Bronchus fibroblast of lung (primary cell): ENCODE results near the gene PCDHGB1. TPM values are rescaled to one million over a fixed set of nuclear protein-coding genes. Genes with fewer than 3 reads are reported as not detected.

Experiments used
- total RNA-seq: library from RNA; depleted of rRNA; stranded (reverse); fragments of >200 nt; gene quantifications from 2 replicates; pipeline ENCODE4 v1.2.3, GENCODE V29; 2015

Gene PCDHGB1
- total RNA-seq: 0.30 and 0.34 TPM in 2 replicates

DNA sequence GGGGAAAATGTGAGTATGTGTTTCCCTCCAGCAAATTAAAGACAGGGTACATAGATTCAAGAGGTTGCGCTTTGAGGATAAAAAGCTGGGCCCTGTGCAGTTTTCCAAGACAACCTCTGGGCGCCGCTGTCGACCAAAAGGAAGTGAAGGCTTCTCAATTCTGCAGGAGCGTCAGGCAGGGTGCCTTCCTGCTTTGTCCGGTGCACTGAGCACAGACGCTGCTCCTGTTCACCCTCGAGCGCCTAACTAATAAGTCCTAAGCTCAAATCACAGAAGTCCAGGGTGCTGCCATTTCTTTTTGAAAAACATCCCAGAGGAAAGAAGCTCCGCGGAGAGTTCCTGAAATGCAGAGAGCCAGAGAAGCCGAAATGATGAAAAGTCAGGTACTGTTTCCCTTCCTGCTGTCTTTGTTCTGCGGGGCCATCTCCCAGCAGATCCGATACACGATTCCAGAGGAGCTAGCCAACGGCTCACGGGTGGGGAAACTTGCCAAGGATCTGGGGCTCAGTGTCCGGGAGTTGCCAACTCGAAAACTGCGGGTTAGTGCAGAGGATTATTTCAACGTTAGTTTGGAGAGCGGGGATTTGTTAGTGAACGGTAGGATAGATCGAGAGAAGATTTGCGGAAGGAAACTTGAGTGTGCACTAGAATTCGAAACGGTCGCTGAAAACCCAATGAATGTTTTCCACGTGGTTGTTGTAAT is at the start of gene PCDHGB1:
TSS of gene PCDHGB1 (plus strand) at position 183 of the 703 bp plus-strand sequence. CDS start at position 345, 162 bp downstream.

DNA sequence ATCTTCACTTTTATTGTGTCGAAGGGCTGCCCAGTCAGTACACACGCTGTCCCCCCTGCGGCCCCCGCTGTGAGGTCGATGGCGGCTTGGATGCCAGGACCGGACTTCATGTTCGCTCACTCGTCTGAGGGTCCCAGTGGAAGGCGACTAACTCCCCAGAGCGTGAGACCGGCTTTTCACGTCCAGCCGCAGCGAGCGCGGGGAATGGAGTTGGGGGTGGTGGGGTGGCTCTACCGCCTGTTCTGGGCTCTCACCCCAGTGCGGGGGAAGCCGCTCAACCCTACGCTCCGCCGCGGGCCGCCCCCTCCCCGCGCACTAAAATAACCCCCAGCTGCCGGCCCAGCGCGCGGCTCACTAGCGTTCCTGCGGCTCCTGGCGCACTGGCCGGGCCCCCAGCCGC is 46.1 kb upstream of the PCDHGB1 start, which contains the start of gene SLC25A2:
TSS of gene SLC25A2 (minus strand) at position 294 of the 400 bp plus-strand sequence. CDS start at position 110, 184 bp downstream.

DNA sequence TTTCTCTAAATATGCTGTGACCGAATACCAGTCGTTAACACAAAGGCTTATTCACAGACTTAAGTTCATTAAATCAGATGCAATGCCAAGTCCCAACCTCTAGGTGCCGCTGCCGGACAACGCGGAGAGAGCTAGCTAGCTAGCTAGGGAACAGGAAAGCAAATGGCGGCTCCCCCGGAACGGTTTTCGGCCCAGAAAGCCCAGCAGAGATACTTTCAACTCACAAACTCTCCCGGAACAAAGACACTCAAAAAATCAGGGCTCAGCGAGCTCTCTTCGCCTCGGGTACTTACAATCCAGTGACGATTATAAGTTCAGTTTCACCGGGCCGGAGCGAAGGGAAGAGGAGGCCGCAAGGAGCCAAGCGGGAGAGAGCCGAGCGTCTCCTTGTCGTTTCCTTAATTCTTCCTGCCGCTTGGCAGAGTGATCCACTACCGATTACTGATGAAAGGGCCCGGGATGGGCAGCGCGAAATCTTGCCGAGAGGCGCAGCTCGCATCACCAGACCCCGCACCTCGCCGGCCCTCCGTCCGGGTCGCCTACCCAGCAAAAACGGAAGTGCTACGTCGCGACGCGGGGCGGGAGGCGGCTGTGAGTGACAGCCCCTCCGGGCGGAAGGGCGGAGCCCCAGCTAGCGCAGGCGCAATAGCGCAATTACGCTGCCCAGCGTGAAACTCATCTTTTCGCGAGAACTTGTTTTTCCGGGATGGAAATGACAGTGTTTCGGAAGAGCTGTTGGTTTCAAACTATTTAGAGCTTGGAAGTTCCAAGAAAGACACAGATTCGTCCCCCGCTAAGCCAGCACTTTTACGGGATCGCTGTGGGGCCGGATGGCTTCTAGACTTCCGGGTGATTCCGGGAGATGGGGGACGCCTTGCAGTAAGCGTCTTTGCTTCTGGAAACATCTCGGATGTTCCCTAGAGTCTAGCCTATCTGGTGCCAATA is 29.4 kb upstream of the PCDHGB1 start, which contains the start of gene TAF7:
TSS of gene TAF7 (minus strand) at position 560 of the 945 bp plus-strand sequence. CDS start 740 bp downstream, outside the sequence.

DNA sequence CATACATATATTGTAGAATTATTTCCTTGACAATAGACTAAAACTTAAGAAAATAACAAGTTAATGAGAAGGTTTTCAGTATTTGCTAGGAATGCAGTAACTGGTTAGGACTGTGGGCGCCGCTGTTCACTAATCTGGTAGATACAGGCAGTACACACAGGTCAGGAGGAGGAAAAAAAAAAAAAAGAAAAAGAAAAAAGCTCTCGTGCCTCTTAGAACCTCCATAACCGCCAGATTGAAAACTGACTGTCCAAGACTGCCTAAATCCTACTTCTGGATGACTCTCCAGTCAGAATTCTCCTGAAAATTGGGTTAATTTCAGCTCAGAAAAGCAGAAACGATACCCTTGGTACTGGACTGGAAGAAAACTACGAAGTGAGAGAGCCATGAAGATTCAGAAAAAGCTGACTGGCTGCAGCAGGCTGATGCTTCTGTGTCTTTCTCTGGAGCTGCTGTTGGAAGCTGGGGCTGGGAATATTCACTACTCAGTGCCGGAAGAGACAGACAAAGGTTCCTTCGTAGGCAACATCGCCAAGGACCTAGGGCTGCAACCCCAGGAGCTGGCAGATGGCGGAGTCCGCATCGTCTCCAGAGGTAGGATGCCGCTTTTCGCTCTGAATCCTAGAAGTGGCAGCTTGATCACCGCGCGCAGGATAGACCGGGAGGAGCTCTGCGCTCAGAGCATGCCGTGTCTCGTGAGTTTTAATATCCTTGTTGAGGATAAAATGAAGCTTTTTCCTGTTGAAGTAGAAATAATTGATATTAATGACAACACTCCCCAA is 19.4 kb upstream of the PCDHGB1 start, which contains the start of gene PCDHGA1:
TSS of gene PCDHGA1 (plus strand) at position 216 of the 782 bp plus-strand sequence.

DNA sequence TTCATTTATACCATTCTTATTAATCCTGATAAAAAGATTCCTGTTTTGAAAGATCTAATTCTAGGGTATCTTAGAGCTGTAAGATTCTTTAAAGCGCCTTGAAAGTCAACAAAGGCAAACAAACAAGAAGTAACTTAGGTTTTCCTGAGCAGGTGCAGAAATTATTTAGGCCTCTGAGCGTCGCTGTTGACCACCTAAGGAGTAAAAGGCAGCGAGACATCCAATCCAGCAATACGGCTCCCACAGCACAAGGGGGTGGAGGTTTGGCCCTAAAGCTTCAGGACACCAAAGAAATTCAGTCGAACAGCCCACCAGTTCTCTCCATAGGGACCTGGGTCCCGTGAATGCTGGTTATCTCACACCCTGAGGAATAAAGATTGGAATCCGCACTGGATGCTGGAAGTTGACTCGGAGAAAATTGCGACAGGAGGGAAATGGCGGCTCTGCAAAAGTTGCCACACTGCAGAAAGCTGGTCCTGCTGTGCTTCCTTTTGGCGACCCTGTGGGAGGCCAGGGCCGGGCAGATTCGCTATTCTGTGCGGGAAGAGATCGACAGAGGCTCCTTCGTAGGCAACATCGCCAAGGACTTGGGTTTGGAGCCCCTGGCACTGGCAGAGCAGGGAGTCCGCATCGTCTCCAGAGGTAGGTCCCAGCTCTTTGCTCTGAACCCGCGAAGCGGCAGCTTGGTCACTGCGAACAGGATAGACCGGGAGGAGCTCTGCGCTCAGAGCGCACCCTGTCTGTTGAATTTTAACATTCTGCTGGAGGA is 11.2 kb upstream of the PCDHGB1 start, which contains the start of gene PCDHGA2:
TSS of gene PCDHGA2 (plus strand) at position 223 of the 769 bp plus-strand sequence.

DNA sequence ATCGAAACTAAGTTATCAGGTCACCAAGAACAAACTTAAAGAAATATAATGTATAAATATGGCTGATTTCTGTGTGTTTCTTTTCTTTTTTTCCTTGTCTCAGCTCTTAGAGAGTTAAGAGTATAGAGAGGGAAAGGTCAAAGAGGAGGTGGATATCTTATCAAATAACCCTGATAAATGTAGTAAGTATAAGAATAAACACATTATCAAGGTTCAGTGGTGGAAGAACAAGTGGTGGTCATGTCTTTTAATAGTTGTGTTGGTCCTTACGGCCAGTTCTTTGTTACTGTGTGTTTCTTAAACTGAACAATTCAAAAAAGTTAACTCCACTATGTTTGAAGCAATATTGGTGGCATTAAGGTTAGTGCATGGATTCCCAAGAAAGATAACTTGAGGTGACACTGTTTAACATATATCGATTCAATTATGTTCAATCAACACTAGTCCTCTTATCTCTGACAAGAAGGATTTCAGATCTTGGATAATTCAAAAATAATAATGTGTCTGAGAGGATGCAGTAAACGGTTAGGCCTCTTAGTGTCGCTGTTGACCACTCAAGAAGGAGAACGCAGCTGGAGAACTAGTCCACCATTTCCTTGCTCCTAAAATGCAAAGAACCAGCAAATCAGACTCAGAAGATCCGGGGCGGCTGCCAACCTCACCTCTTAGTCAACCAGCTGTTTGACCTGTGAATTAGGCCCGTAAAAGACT is 6.5 kb upstream of the PCDHGB1 start, which contains the start of gene PCDHGA3:
TSS of gene PCDHGA3 (plus strand) at position 588 of the 711 bp plus-strand sequence. CDS start 205 bp downstream, outside the sequence.

DNA sequence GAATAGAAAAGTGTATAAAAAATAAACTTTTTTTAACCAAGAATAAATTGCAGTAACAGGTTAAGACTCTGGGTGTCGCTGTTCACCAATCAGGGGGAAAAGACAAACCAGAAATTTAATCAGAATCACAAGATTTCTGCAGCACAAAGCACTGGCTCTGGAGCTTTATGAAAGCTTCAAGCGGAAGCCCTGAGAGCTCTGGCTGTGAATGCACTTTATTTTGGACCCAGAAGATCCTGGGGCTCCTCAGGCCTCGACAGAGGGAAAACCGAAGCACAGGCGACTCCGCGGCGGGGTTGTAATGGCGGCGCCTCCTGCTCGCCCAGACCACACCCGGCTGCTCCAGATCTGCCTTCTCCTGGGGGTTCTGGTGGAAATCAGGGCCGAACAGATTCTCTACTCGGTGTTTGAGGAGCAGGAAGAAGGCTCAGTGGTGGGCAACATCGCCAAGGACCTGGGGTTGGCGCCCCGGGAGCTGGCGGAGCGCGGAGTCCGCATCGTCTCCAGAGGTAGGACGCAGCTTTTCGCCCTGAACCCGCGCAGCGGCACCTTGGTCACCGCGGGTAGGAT is 5.1 kb downstream of the PCDHGB1 start, which contains the start of gene PCDHGA4:
TSS of gene PCDHGA4 (plus strand) at position 122 of the 570 bp plus-strand sequence. CDS start at position 209, 87 bp downstream.

DNA sequence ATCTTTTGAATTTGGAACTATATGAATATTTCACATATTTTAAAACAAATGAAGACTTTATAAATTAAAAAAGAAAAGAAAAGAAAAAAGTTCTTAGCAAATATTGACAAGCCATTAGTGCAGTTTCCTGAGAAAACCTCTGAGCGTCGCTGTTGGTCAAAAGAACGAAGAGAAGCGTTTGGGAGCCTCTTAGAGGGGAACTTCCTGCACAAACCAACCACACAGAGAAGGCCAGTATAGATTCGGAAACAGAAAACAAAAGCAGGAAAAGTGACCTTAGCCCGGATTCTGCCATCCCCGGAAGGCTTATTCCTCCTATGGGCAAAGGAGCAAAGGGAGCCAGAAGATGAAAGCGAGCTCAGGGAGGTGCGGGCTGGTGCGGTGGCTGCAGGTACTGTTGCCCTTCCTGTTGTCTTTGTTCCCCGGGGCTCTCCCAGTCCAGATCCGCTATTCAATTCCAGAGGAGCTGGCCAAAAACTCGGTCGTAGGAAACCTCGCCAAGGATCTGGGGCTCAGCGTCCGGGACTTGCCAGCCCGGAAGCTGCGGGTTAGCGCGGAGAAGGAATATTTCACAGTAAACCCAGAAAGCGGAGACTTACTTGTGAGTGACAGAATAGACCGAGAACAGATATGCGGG is 10.0 kb downstream of the PCDHGB1 start, which contains the start of gene PCDHGB2:
TSS of gene PCDHGB2 (plus strand) at position 205 of the 637 bp plus-strand sequence. CDS start at position 347, 142 bp downstream.

DNA sequence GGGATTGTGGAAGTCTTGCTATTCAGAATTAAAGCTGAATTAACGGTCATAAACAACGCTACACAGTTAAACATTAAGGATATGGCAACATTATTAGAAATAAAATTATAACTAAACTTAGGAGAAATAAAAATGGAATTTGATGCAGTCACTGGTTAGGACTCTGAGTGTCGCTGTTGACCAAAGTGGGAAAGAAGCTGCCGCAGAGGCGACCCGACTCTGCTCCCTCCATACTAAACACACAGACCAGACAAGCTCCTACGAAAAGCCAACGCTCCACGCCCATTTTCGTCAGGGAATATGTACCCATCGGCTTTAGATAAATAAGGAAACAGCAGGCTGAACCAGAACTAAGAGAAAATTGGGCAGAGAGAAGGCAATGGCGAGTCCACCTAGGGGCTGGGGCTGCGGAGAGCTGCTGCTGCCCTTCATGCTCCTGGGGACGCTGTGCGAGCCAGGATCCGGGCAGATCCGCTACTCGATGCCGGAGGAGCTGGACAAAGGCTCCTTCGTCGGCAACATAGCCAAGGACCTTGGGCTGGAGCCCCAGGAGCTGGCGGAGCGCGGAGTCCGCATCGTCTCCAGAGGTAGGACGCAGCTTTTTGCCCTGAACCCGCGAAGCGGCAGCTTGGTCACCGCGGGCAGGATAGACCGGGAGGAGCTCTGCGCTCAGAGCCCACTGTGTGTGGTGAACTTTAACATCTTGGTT is 14.2 kb downstream of the PCDHGB1 start, which contains the start of gene PCDHGA5:
TSS of gene PCDHGA5 (plus strand) at position 211 of the 709 bp plus-strand sequence. CDS start at position 380, 169 bp downstream.

DNA sequence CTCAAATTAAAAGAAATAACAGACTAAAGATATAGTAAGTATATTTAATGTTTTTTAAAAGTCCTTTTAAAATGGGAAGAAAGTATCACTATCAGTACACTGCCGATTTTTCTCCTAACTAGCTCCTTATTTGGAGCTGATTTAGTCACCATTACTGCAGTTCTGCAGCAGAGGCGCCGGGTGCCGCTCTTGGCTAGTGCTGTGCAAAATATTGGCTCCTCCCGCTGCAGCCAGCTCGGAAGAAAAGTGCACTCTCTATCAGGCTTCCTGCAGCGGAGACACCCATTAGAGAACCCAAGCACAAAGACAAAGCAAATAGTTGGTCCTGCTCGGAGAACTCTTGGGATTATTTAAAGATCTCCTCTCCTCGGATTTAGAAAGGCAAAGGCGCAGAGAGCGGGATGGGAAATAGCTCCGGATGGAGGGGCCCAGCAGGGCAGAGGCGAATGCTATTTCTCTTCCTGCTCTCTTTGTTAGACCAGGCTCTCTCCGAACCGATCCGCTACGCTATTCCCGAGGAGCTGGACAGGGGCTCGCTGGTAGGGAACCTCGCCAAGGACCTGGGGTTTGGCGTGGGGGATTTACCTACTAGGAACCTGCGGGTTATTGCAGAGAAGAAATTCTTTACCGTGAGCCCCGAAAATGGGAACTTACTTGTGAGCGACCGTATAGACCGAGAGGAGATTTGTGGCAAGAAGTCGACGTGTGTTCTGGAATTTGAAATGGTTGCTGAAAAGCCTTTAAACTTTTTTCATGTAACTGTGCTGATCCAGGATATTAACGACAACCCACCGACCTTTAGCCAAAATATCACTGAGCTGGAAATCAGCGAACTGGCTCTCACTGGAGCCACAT is 20.3 kb downstream of the PCDHGB1 start, which contains the start of gene PCDHGB3:
TSS of gene PCDHGB3 (plus strand) at position 249 of the 855 bp plus-strand sequence. CDS start at position 402, 153 bp downstream.

DNA sequence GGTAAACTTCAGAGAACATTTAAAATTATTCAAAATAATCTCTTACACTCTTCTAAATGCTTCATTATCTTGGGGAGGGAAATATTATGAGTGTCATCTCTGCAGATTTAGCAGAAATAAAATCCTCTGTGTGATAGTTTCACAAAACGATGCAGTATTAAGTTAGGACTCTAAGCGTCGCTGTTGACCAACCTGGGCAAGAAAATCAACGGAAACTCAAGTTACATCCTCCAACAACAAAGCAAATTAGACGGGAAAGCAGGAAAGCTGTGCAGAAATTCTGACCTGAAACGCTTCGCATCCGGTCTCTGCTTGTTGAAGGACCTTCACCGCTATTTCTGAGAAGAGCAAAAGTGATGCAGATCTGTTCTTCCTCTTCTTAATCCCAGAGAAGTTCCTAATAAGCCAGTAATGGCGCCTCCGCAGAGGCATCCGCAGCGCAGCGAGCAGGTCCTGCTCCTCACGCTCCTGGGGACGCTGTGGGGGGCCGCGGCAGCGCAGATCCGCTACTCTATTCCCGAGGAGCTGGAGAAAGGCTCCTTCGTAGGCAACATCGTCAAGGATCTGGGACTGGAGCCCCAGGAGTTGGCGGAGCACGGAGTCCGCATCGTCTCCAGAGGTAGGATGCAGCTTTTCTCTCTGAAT is 23.9 kb downstream of the PCDHGB1 start, which contains the start of gene PCDHGA6:
TSS of gene PCDHGA6 (plus strand) at position 219 of the 645 bp plus-strand sequence. CDS start at position 412, 193 bp downstream.

DNA sequence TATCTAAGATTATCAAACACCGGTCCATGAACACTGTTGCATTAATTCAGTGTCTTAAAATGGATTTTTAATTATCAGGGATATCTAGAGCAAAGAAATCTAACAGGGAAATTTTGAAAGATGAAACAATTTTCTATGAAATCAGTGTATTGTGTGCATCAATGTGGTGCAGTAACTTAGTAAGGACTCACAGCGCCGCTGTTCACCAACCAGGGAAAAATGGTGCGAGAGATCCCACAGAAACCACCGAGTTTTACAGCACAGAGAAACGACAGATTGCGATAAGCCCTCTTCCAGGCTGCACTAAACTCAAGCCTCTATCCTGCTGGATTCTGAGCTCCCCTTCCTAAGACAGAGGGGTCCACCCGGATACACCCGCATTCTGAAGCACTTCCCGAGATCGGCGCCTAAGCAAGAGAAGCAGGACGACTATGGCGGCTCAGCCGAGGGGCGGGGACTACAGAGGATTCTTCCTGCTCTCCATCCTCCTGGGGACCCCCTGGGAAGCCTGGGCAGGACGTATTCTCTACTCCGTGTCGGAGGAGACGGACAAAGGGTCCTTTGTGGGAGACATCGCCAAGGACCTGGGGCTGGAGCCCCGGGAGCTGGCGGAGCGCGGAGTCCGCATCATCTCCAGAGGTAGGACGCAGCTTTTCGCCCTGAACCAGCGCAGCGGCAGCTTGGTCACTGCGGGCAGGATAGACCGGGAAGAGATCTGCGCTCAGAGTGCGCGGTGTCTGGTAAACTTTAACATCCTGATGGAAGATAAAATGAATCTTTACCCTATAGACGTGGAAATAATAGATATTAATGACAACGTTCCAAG is 32.8 kb downstream of the PCDHGB1 start, which contains the start of gene PCDHGA7:
TSS of gene PCDHGA7 (plus strand) at position 274 of the 826 bp plus-strand sequence. CDS start at position 432, 158 bp downstream.

DNA sequence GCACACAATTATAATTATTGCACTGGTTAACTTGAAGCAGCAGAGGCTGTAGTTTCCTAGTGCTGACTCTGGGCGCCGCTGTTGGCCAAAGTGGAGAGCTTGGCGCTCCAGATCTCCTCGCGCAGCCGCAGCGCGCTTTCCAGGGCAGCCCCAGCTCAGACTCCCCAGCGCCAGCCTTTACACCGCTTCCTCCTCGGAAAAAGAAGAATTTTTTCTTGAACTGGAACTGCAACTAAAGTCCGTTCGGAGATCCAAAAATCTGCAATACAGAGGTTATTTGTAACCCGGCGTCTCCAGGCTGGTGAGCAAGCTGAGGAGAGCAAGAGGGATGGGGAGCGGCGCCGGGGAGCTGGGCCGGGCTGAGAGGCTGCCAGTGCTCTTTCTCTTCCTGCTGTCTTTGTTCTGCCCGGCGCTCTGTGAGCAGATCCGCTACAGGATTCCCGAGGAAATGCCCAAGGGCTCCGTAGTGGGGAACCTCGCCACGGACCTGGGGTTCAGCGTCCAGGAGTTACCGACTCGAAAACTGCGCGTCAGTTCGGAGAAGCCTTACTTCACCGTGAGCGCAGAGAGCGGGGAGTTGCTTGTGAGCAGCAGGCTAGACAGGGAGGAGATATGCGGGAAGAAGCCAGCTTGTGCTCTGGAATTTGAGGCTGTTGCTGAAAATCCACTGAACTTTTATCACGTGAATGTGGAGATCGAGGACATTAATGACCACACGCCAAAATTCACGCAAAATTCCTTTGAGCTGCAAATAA is 37.8 kb downstream of the PCDHGB1 start, which contains the start of gene PCDHGB4:
TSS of gene PCDHGB4 (plus strand) at position 142 of the 755 bp plus-strand sequence. CDS start at position 329, 187 bp downstream.

DNA sequence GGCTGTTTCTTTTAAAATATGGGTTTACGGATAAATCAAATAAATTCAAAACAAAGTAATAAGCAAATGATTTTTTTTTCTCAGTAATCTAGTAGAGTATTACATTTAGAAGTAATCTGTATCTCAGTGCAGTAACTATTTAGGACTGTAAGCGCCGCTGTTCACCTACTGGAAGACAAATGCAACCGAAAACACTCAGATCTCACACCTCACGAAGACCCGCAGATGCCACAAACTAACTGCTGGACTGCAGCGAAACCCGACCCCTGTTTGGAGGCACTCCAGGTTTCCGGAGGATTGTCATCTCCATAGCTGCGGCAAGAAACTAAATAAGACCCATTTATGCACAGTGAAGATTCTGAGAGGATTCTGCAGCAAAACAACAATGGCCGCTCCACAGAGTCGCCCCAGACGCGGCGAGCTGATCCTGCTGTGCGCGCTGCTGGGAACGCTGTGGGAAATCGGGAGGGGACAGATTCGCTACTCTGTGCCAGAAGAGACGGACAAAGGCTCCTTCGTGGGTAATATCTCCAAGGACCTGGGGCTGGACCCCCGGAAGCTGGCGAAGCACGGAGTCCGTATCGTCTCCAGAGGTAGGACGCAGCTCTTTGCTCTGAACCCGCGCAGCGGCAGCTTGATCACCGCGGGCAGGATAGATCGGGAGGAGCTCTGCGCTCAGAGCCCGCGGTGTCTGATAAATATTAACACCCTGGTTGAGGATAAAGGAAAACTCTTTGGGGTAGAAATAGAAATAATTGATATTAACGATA is 42.7 kb downstream of the PCDHGB1 start, which contains the start of gene PCDHGA8:
TSS of gene PCDHGA8 (plus strand) at position 205 of the 770 bp plus-strand sequence. CDS start at position 386, 181 bp downstream.

